ENCODE results near the gene FAM186B. TPM values are rescaled to one million over a fixed set of nuclear protein-coding genes. Genes with fewer than 3 reads are reported as not detected.

Gene FAM186B
- total RNA-seq, 1 donor from 2014 or later, result not detected

DNA sequence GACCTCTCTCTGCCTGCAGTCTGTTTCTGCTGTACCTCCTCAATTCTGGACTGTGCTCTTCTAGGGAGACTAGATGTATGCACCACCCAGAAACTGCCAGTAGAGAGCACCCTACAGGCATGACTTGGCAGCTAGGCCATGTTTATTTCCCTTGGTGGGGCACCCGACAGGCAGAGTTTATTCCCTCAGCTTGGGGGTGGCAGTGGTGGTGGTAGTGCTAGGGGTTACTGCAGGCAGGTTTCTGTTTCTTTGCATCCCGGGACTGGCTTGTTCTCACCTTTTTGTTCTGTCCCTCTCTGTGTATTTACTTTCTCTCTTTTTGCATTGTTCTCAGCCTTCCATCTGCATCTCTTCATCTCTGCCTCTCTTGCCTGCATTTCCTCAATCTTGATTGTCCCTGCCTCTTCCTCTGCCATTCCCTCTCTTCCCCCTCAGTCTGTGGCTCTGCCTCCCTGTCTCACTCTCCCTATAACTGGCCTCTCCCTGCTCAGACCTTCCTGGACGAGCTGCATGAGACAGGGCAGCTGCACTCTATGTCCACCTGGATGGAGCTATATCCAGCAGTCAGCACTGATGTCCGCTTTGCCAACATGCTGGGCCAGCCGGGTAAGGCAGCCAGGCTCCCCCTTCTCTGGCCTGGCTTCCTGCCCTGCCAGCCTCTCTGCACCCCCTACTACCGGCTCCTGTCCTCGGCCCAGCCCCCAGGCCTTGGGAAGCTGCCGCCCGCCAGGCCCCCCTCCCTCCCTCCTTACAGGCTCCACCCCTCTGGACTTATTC lies 31.7 kb upstream of the FAM186B start:
- no peak overlapping the region for H3K27ac ChIP-seq
- Mint-ChIP-seq H3K27ac (peak overlapping the region; percentile 0), H3K9me3 (no peaks in the 10 kb centered on the region), H3K4me1 (peaks cover 15% of the 10 kb centered on the region), H3K27me3 (ENCODE audit: insufficient read depth, low read depth) (peaks cover 3% of the 10 kb centered on the region), H3K4me3 (no peak overlapping the region), H3K36me3 (peaks cover 8% of the 10 kb centered on the region)
- H3F3A ChIP-seq (ENCODE audit: low read depth), result peaks cover 17% of the 10 kb centered on the region
- H2AFZ ChIP-seq (replicated peaks), result no peak overlapping the region
- TF ChIP-seq CTCF (IDR thresholded peaks at IDR 0.05) (peak; percentile 65), EZH2 (IDR thresholded peaks at IDR 0.05) (no peak)
- H4K20me1 ChIP-seq (ENCODE audit: low read depth), result no peaks in the 10 kb centered on the region
- H3K9ac ChIP-seq, result no peak overlapping the region
- DNase-seq (ENCODE audit: low spot score), result peak; percentile 72
- H3K4me3 ChIP-seq, result no peak overlapping the region
- H3K27me3 ChIP-seq, result no peaks in the 10 kb centered on the region
- no peaks in the 10 kb centered on the region for H3K79me2 ChIP-seq (ENCODE audit: low read depth)
- H3K4me1 ChIP-seq, result peaks cover 9% of the 10 kb centered on the region
- H3K9me3 ChIP-seq (ENCODE audit: low read depth), result no peaks in the 10 kb centered on the region
- H3K36me3 ChIP-seq, result no peaks in the 10 kb centered on the region
- H3K4me2 ChIP-seq, result peak overlapping the region; percentile 24

DNA sequence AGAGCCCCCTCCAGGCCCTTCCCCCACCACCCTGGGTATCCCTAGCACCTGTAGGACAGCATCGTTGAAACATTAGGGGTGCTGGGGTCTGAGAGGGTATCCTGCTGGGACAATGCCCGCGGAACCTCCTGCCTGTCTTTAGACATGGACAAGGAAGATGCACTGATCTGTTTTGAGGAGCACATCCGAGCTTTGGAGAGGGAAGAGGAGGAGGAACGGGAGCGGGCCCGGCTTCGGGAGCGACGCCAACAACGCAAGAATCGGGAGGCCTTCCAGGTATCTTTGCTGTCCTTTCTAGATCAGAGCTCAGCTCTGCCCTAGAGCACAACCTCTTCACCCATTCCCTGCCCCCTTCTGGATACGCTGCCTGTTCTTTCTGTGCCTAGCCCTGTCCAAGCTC lies 31.1 kb upstream of the FAM186B start:
- no peak overlapping the region for H3K4me3 Mint-ChIP-seq
- peaks cover 9% of the 10 kb centered on the region for H3K4me1 ChIP-seq
- no peak overlapping the region for H3K27ac ChIP-seq
- TF ChIP-seq EZH2phosphoT487 (IDR thresholded peaks at IDR 0.05), result no peak
- no peak for TF ChIP-seq EZH2 (IDR thresholded peaks at IDR 0.05)
- TF ChIP-seq CTCF (IDR thresholded peaks at IDR 0.05), result no peak
- H3F3A ChIP-seq (ENCODE audit: low read depth), result peaks cover 17% of the 10 kb centered on the region
- H4K20me1 ChIP-seq (ENCODE audit: low read depth), result no peaks in the 10 kb centered on the region
- H3K9me3 Mint-ChIP-seq, result no peaks in the 10 kb centered on the region
- H3K4me2 ChIP-seq, result no peak overlapping the region
- H3K36me3 ChIP-seq, result no peaks in the 10 kb centered on the region
- peaks cover 3% of the 10 kb centered on the region for H3K27me3 Mint-ChIP-seq (ENCODE audit: insufficient read depth, low read depth)
- no peak for DNase-seq (ENCODE audit: low spot score)
- no peaks in the 10 kb centered on the region for H3K27me3 ChIP-seq
- H3K27ac Mint-ChIP-seq, result no peak overlapping the region
- no peak overlapping the region for H3K9ac ChIP-seq
- peaks cover 15% of the 10 kb centered on the region for H3K4me1 Mint-ChIP-seq
- no peaks in the 10 kb centered on the region for H3K79me2 ChIP-seq (ENCODE audit: low read depth)
- H3K9me3 ChIP-seq (ENCODE audit: low read depth), result no peaks in the 10 kb centered on the region
- no peak overlapping the region for H3K4me3 ChIP-seq
- H2AFZ ChIP-seq (replicated peaks), result no peak overlapping the region
- peaks cover 13% of the 10 kb centered on the region for H3K36me3 Mint-ChIP-seq

DNA sequence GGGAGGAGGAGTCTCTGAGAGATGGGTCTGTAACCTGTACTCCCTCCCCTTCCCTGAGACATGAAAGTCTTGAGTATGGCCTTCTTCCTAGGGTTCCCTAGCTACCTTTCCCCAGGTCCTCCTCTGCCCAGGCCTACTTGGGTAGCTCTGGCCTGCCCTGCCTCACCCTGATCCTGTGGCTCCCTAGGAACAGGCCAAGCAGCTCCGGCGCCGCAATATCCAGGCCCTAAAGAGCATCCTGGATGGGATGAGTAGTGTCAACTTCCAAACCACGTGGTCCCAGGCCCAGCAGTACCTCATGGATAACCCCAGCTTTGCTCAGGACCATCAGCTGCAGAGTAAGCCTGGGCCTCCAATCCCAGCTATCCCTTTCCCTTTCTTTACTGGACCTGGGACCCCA lies 30.2 kb upstream of the FAM186B start:
- peaks cover 15% of the 10 kb centered on the region for H3K4me1 Mint-ChIP-seq
- Histone ChIP-seq H3F3A (ENCODE audit: low read depth) (peaks cover 17% of the 10 kb centered on the region), H3K9ac (no peak overlapping the region), H3K27me3 (no peaks in the 10 kb centered on the region), H3K27ac (no peak overlapping the region), H4K20me1 (ENCODE audit: low read depth) (no peaks in the 10 kb centered on the region), H2AFZ (replicated peaks) (no peak overlapping the region), H3K4me3 (no peak overlapping the region), H3K79me2 (ENCODE audit: low read depth) (no peaks in the 10 kb centered on the region), H3K4me1 (peaks cover 9% of the 10 kb centered on the region), H3K4me2 (no peak overlapping the region), H3K36me3 (no peaks in the 10 kb centered on the region), H3K9me3 (ENCODE audit: low read depth) (no peaks in the 10 kb centered on the region)
- H3K4me3 Mint-ChIP-seq, result no peak overlapping the region
- TF ChIP-seq EZH2 (IDR thresholded peaks at IDR 0.05) (no peak), EZH2phosphoT487 (IDR thresholded peaks at IDR 0.05) (no peak), CTCF (IDR thresholded peaks at IDR 0.05) (no peak)
- no peaks in the 10 kb centered on the region for H3K9me3 Mint-ChIP-seq
- no peak overlapping the region for H3K27ac Mint-ChIP-seq
- peaks cover 12% of the 10 kb centered on the region for H3K36me3 Mint-ChIP-seq
- peaks cover 3% of the 10 kb centered on the region for H3K27me3 Mint-ChIP-seq (ENCODE audit: insufficient read depth, low read depth)
- DNase-seq (ENCODE audit: low spot score), result no peak
